Measurements from ENCODE around the gene RPS16. TPM values are rescaled to one million over a fixed set of nuclear protein-coding genes. Genes with fewer than 3 reads are reported as not detected.

Gene RPS16
- total and polyA plus RNA-seq, 2 of the 13 experiments (the other 11 are each of a cell fraction or from before 2014, with no cell fraction given): 488 to 2,583 TPM

GRCh38 chr19:39445196-39446111 is 9.7 kb upstream of the RPS16 start, which contains the start of gene SUPT5H (continued):
- TF ChIP-seq CSRNP2 (CRISPR knock-in tag; conservative IDR thresholded peaks at IDR 0.05; ENCODE audit: low read depth): no peak
- no peak; the same call in 1 of the 2 replicates for TF ChIP-seq HMG20B (CRISPR knock-in tag; conservative IDR thresholded peaks at IDR 0.05)
- TF ChIP-seq ZNF841 (CRISPR knock-in tag; IDR thresholded peaks at IDR 0.05; ENCODE audit: borderline replicate concordance): no peak
- no peak for TF ChIP-seq ZNF318 (CRISPR knock-in tag; IDR thresholded peaks at IDR 0.05)
- peak; percentile 77; the same call in 1 of the 2 replicates for TF ChIP-seq TBX2 (CRISPR knock-in tag; IDR thresholded peaks at IDR 0.05; ENCODE audit: borderline replicate concordance)
- 0 out of 2 replicates have a peak, but pooled peaks have one; percentile 35 for TF ChIP-seq ZNF281 (CRISPR knock-in tag; IDR thresholded peaks at IDR 0.05; ENCODE audit: borderline replicate concordance)
- TF ChIP-seq ZNF343 (CRISPR knock-in tag; IDR thresholded peaks at IDR 0.05): no peak
- no peak for TF ChIP-seq ZFP41 (CRISPR knock-in tag; IDR thresholded peaks at IDR 0.05; ENCODE audit: borderline replicate concordance)
- peak; percentile 99 for TF ChIP-seq CHD2 (IDR thresholded peaks at IDR 0.05; ENCODE audit: low read depth, low read length)
- no peak; the same call in 1 of the 2 replicates for TF ChIP-seq ZNF33A (CRISPR knock-in tag; IDR thresholded peaks at IDR 0.05; ENCODE audit: borderline replicate concordance)
- no peak for TF ChIP-seq ZNF124 (CRISPR knock-in tag; IDR thresholded peaks at IDR 0.05)
- TF ChIP-seq ZNF256 (CRISPR knock-in tag; conservative IDR thresholded peaks at IDR 0.05): no peak
- TF ChIP-seq TCF7 (IDR thresholded peaks at IDR 0.05; ENCODE audit: low read depth): no peak
- TF ChIP-seq HOXA9 (CRISPR knock-in tag; IDR thresholded peaks at IDR 0.05; ENCODE audit: borderline replicate concordance): no peak
- peak; percentile 53; the same call in 1 of the 2 replicates for TF ChIP-seq ZSCAN9 (CRISPR knock-in tag; IDR thresholded peaks at IDR 0.05; ENCODE audit: borderline replicate concordance)
- peak; percentile 90 for TF ChIP-seq HDAC1 (CRISPR knock-in tag; IDR thresholded peaks at IDR 0.05)

All from HepG2 (cell line).